GM18507 (cell line): ENCODE results near the gene NKIRAS2.

ENCODE experiments used
- DNase-seq: peaks from one replicate; pipeline ENCODE4 v3.0.0; 2011; ENCODE audit warnings: low read depth; ENCODE audit not compliant: insufficient read length; ENCODE audit errors: extremely low spot score
- FAIRE-seq: peaks from 2 replicates; lab custom pipeline; 2011; peaks lifted over from hg19 to GRCh38; lab: Jason Lieb, UNC

Gene NKIRAS2

GRCh38 chr17:42050393-42051012 lies 30.6 kb downstream of the NKIRAS2 start, which contains the start of gene C17orf113:
Gene C17orf113 (minus strand): TSS chr17:42050601. CDS start chr17:42043376, 7,225 bp downstream.
- no peak for FAIRE-seq
- peak; percentile 47 for DNase-seq

- FAIRE-seq, result no peak
- DNase-seq, result no peak
Measured at GRCh38 chr17:42051013-42051400, 31.1 kb downstream of the NKIRAS2 start.

GRCh38 chr17:42051645-42052044 lies 31.8 kb downstream of the NKIRAS2 start:
- DNase-seq, result no peak
- no peak for FAIRE-seq

- FAIRE-seq (no peak), DNase-seq (no peak)
Measured at GRCh38 chr17:42052346-42052877, 32.5 kb downstream of the NKIRAS2 start.

- DNase-seq (no peak), FAIRE-seq (no peak)
Measured at GRCh38 chr17:42053731-42054500, 34.0 kb downstream of the NKIRAS2 start.

GRCh38 chr17:42055027-42055426 lies 35.1 kb downstream of the NKIRAS2 start:
- DNase-seq (no peak), FAIRE-seq (no peak)

- no peak for DNase-seq
- FAIRE-seq, result no peak
Measured at GRCh38 chr17:42055496-42055895, 35.6 kb downstream of the NKIRAS2 start.

GRCh38 chr17:42056635-42057034 lies 36.7 kb downstream of the NKIRAS2 start:
- DNase-seq (no peak), FAIRE-seq (no peak)

GRCh38 chr17:42058063-42058462 lies 38.2 kb downstream of the NKIRAS2 start:
- FAIRE-seq (no peak), DNase-seq (no peak)

- DNase-seq (no peak), FAIRE-seq (no peak)
Measured at GRCh38 chr17:42059815-42060214, 39.9 kb downstream of the NKIRAS2 start.

- FAIRE-seq, result no peak
- no peak for DNase-seq
Measured at GRCh38 chr17:42060231-42060630, 40.3 kb downstream of the NKIRAS2 start.

GRCh38 chr17:42061646-42062487 lies 42.0 kb downstream of the NKIRAS2 start:
- FAIRE-seq, result no peak
- no peak for DNase-seq

- no peak for DNase-seq
- FAIRE-seq, result no peak
Measured at GRCh38 chr17:42062681-42063080, 42.8 kb downstream of the NKIRAS2 start.

GRCh38 chr17:42065201-42065600 lies 45.3 kb downstream of the NKIRAS2 start:
- FAIRE-seq (no peak), DNase-seq (no peak)

- DNase-seq, result peak; percentile 37
- FAIRE-seq, result peak; percentile 68
Measured at GRCh38 chr17:42067371-42068091, 47.6 kb downstream of the NKIRAS2 start.

- FAIRE-seq (no peak), DNase-seq (no peak)
Measured at GRCh38 chr17:42068979-42069378, 49.1 kb downstream of the NKIRAS2 start.

GRCh38 chr17:42071810-42072209 lies 51.9 kb downstream of the NKIRAS2 start:
- FAIRE-seq (no peak), DNase-seq (no peak)

GRCh38 chr17:42072323-42073187 lies 52.7 kb downstream of the NKIRAS2 start:
- no peak for DNase-seq

More at GRCh38 chr17:42072323-42073187, 52.7 kb downstream of the NKIRAS2 start:
- FAIRE-seq, result no peak
